Measurements from ENCODE around the gene MYO18B.

GRCh38 chr22:25990940-25991339 is 249.0 kb downstream of the MYO18B start:
- TF ChIP-seq, protein P1, sequence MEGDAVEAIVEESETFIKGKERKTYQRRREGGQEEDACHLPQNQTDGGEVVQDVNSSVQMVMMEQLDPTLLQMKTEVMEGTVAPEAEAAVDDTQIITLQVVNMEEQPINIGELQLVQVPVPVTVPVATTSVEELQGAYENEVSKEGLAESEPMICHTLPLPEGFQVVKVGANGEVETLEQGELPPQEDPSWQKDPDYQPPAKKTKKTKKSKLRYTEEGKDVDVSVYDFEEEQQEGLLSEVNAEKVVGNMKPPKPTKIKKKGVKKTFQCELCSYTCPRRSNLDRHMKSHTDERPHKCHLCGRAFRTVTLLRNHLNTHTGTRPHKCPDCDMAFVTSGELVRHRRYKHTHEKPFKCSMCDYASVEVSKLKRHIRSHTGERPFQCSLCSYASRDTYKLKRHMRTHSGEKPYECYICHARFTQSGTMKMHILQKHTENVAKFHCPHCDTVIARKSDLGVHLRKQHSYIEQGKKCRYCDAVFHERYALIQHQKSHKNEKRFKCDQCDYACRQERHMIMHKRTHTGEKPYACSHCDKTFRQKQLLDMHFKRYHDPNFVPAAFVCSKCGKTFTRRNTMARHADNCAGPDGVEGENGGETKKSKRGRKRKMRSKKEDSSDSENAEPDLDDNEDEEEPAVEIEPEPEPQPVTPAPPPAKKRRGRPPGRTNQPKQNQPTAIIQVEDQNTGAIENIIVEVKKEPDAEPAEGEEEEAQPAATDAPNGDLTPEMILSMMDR (optimal IDR thresholded peaks at IDR 0.05 in 1 of 3, IDR thresholded peaks at IDR 0.05 in 1 of 3, conservative IDR thresholded peaks at IDR 0.05 in 1 of 3; ENCODE audit: extremely low read depth in 1 of 3, insufficient read depth in 2 of 3, low read length in 3 of 3), result no peak
- no peak for TF ChIP-seq EZH2 (IDR thresholded peaks at IDR 0.05; ENCODE audit: low read length)

Data from keratinocyte (primary cell).